GM19397 (cell line): ENCODE results near the gene WIPI1.
"Not testable (repeated sequence)": the region's sequence is repeated elsewhere in the genome, so short reads cannot be mapped to it uniquely, and the experiment has no call there.

Experiments
- ATAC-seq: cut with Tn5 transposase; IDR thresholded peaks from one replicate; pipeline ENCODE4 v1.9.1; 2021; ENCODE audit warnings: mild to moderate bottlenecking, moderate library complexity; ENCODE audit not compliant: unreplicated experiment

WIPI1 gene

GRCh38 chr17:68387435-68388218 is 69.7 kb downstream of the WIPI1 start:
- no peak for ATAC-seq

DNA sequence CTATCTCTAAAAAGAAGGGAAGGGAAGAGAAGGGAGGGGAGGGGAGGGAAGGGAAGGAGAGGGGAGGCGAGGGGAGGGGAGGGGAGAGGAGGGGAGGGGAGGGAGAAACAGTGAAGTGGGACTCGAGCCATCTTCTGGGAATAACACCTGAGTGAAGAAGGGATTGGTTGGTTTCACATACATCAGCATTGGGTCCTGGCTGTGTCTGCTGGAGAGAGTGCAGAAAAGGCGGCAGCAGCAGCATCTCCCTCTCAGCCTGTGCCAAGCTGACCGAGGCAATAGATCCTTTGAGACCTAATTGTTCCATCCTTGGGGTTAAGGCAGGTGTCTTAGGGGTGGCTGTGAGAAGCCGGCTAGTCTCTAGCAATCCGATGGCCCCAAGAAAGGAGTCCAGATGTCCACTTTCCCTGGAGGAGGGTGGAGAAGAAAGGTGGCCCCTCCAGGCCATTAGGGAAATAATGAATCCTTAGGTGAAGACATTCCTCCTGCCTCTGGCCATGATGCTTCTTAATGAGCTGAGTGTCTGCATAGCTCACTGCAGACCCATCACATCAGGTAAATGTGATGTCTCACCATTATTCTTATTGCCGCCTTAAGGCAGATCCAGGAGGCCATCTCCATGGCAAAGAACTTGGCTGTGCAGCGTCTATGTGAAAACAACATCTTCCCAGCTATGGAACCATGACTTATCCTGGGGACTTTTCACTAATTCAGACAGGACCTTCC is 71.6 kb downstream of the WIPI1 start:
- ATAC-seq: no peak

DNA sequence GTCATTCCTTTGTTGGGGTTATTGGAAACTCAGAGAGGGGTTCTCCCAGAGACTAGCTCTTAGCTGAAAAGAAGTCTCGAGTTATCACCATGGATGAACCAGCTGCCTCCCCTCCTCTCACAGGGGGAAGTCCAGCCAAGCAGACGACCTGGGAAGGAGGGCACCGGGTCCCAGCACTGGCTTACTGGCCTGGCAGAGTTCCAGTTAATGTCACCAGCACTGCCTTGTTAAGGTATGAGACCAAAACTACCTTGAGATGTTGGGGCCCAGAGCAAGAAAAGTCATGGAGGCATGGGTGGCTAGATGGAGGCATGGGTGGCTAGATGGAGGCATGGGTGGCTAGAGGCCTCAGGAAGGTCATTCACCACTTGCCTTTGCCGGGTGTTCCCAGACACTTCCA is 72.4 kb downstream of the WIPI1 start:
- ATAC-seq: no peak

DNA sequence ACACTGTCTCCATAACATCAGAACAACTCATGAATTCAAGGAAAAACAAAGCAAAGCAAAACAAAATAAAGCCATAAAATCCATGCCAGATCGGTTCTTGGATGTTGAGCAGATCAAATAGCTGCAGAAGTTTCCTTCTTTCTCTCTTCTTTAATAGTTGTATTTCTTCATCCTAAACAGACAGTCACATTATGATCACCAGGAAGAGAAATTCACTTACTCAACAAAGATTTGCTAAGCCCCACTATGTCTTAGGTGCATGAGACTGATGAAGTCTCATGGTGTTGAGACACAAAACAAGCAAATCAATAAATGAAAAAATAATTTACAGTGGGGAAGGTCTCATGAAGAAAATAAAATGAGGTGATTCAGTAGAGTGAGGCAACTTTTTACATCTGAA is 72.8 kb downstream of the WIPI1 start:
- ATAC-seq: no peak

DNA sequence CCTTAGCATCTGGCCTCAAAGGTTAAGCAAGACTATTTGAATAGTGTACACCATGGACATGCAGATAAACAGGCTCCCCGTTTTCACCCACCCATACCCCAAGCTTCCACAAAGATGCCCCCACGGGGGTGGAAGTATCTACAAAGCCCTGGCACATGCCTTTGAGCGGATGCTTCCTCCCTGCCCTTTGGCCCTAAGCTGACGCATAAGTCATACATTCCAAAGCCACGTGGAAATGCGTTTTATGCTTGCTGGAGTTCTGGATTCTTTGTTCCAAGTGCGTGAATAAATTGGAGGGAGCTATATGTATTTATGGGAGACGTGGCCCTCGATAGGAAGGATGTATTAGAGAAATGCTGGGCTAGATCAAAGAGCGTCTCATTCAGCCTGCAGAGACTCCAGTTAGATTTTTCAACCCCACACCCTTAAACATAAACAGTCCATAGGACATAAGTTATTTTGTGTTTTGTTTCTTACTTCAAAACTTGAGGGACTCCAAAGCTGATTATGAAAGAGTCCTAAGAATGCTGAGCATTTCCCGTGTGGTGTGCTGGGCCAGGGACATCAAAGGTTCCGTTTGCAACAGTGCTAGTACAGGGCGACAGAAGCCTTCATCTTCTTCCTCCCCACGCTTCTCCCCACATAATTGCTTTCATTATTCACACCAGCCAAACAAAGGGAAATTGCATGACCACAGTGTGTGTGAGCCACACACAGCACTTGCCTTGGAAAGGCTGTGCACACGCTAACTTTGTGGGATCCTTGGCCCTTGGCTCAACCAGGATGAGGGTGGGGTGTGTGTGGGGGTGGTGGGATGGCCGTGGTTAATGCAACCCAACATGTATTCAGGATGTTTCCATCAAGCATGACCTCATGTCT is 73.6 kb downstream of the WIPI1 start:
- ATAC-seq: no peak

DNA sequence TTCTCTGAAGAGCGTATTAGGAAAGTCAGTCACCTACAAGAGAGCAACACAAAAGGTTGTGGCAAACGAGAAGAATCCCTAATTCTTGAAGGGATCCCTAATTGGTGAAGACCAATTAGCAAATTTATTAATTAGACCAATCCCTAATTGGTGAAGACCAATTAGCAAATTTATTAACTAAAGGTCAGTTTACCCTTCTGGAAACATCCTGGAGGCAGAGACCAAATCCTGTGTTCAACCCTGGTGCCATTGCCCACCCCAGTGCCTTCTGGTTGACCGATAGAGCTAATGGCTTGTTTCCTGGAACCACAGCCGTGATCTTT is 74.2 kb downstream of the WIPI1 start:
- ATAC-seq: no peak

- no peak for ATAC-seq
Observed at GRCh38 chr17:68382582-68383085, 74.7 kb downstream of the WIPI1 start.

DNA sequence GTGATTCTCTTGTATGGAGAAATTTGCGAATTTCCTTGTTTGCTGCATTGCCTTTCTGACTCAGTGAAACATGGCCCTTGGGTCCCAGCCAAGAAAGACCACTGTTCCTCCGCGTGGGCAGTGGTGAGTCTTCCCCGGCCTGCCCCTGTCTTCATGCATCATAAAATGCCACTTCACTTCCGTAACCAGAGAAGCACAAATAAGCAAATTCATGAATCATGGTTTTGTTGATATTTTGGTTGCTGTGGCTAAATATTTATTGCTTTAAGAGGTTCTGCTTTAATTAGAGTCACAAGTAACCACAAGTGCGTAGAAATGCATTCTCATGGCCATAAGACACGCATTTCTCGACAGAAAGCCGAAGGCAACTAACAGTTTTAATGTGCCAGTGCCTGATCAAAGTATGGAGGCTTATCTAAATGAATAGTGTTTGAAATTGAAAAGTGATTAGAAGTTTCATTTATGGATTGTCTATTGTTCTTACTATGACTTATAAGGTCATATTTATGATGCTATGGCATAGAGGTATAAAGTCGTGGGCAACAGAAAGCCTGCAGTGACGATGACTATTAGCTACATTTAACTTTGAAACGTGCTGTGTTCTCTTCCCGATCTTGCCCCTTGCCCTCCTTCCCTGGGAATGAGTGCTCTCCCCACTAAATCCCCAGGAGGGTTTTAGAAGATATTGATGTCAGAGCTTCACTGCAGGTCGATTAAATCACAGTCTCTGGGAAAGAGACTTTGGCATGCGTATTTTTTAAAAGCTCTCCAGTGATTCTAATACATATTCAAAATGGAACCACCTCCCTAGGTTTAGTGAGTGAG is 76.0 kb downstream of the WIPI1 start:
- ATAC-seq: no peak

DNA sequence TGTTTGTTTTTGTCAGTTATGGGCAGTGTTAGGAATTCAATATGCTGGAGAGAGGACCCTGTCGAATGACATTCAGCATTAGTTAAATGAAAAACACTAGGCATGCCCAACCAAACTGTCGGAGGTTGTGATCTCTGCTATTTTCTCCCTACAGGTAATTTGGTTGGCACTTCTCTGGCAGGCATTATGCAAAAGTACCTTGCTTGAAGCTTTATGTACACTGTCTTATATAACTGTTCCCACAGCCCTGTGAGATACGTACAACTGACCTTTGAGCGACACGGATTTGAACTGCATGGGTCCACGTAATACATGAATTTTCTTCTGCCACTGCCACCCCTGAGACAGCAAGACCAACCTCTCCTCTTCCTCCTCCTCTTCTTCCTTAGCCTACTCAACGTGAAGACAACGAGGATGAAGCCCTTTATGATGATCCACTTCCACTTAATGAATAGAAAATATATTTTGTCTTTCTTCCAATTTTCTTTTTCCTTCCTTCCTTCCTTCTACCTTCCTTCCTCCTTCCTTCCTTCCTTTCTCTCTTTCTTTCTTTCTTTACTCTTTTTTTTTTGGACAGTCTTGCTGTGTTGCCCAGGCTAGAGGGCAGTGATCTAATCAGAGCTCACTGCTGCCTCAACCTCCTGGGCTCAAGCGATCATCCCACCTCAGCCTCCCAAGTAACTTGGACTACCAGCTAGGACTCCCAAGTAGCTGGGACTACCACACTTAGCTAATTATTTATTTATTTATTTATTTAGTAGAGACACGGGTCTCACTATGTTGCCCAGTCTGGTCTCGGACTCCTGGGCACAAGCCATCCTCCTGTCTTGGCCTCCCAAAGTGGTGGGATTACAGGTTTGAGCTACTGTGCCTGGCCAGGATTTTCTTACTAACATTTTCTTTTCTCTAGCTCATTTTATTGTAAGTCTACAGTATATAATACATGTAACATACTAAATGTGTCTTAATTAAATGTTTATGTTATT is 77.3 kb downstream of the WIPI1 start:
- ATAC-seq: no peak

GRCh38 chr17:68379177-68379510 is 78.2 kb downstream of the WIPI1 start:
- no peak for ATAC-seq

DNA sequence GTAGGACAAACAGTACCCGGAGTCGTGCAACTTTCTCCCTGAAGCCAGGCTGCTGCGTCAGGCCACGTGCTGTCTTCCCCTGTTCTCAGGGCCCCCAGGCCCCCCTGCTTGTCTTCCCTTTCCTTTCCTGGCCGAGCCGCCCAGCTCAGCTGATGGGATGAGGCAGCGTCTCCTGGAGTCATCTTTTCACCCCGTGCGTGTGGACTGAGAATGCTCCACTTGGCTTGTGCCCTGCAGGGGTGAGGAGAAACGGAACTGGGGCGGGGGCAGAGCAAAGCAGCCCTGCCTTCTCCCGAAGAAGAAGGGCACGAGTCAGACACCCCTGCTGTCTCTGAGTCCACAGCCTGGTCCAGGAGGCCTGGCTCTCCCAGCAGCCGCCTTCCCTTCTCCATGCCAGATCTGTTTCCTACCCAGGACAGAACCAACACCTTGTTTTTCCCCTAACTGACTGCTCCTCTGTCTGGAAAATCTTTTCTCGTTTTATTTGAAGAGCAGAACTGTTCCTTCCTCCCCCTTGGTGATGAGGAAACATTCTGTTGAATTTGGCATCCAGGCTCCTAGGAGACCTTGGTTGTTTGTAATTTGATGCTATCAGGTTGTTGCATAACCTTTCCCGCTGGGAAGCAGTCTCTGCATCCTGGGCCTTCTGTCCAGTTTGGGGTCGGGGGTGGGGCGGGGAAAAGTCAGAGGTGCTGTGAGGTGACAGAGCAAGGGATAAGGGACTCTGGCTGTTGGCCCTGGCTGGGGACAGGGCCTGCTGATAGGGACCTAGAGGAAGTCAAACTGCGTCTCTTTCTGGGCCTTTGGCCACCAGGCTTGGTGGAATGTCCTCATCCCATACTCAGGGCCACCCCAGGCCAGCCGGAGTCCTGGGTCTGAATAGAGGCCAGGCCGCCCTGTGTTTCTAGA is 78.8 kb downstream of the WIPI1 start:
- no peak for ATAC-seq

GRCh38 chr17:68377771-68378267 is 79.5 kb downstream of the WIPI1 start:
- ATAC-seq: no peak

GRCh38 chr17:68376178-68376577 is 81.1 kb downstream of the WIPI1 start:
- not testable (repeated sequence) for ATAC-seq

DNA sequence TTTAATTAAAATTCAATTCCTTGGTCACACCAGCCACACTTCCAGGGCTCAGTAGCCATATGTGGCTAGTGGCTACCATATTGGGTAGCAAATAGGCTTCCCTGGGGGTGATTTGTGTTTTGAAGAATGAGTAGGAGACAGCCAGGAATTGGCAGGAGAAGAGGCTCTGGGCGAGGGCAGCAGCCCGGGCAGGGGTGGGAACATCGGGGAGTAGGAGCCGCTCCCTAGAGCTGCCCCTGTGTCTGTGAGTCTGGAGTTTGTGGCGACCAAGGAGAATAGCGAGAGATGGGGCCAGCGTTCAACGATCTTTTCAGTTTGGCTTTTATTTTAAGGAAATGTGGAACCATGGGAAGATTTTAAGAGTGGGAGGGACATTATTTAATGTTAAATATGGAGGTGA is 81.7 kb downstream of the WIPI1 start:
- ATAC-seq: no peak
